ENCODE data around the gene SPATA31C1. TPM values are rescaled to one million over a fixed set of nuclear protein-coding genes. Genes with fewer than 3 reads are reported as not detected.

Gene SPATA31C1
- total RNA-seq, 4 donors from 2014 or later: not detected

DNA sequence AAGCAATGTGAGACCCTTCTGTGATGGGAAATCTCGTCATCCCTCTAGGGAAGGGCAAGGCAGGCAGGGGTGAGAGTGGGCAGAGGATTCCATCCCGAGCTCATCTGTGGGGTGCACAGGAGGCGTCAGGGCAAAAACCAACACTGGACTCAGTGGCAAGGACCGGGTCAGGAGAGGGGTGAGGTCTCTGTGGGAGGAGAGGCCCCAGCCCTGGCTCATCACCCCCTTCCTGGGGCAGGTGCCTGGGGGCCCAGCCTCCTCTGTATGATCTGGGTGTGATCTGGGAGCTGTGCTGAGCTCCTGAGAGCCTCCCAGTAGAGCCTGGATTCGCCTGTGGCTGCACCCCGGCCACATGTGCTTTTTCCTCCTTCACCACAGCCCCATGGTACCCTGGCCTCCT is 34.5 kb upstream of the SPATA31C1 start:
- TF ChIP-seq POLR2AphosphoS5 (IDR thresholded peaks at IDR 0.05): no peak
- TF ChIP-seq POLR2A (IDR thresholded peaks at IDR 0.05; ENCODE audit: low read depth): no peak
- TF ChIP-seq EP300 (IDR thresholded peaks at IDR 0.05): no peak
- TF ChIP-seq, protein P1, sequence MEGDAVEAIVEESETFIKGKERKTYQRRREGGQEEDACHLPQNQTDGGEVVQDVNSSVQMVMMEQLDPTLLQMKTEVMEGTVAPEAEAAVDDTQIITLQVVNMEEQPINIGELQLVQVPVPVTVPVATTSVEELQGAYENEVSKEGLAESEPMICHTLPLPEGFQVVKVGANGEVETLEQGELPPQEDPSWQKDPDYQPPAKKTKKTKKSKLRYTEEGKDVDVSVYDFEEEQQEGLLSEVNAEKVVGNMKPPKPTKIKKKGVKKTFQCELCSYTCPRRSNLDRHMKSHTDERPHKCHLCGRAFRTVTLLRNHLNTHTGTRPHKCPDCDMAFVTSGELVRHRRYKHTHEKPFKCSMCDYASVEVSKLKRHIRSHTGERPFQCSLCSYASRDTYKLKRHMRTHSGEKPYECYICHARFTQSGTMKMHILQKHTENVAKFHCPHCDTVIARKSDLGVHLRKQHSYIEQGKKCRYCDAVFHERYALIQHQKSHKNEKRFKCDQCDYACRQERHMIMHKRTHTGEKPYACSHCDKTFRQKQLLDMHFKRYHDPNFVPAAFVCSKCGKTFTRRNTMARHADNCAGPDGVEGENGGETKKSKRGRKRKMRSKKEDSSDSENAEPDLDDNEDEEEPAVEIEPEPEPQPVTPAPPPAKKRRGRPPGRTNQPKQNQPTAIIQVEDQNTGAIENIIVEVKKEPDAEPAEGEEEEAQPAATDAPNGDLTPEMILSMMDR (IDR thresholded peaks at IDR 0.05): no peak
- DNase-seq (ENCODE audit: extremely low spot score): no peak
- Histone ChIP-seq H3K9me3 (no peaks in the 10 kb centered on the region), H3K4me3 (no peak overlapping the region), H3K27ac (replicated peaks in 1 of 4) (no peak overlapping the region), H3K36me3 (no peaks in the 10 kb centered on the region), H3K27me3 (peaks cover 0 to 6% (median 0%) of the 10 kb centered on the region in 4 donors), H3K4me1 (peaks cover 0 to 10% (median 0%) of the 10 kb centered on the region in 4 donors)
- intact Hi-C loops (cut with DNase I): no loop called here
- WGBS: 95% methylated on average over 4 of the region's 6 CpGs

DNA sequence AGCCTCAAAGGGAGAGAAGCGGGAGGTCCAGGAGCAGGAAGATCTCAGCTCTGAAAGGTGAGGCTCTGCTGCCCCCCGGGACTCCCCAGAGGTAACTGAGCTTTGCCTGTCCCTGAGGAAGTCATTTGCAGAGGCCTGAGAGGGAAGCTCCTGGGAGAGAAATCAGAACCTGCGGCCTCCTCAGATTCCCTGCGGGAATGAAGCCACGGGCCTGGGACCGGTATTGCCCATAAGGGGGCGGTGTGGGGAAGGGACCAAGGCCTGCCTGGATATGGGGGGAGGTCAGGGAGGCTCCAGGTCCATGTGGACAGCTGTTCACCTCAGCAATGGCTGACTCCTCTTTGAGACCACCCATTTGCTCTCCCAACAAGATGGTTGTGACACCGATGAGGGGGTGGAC is 33.8 kb upstream of the SPATA31C1 start:
- no peaks in the 10 kb centered on the region for H3K36me3 ChIP-seq
- H3K4me3 ChIP-seq: no peak overlapping the region
- intact Hi-C loops (cut with DNase I): no loop called here
- H3K27me3 ChIP-seq: peaks cover 0 to 6% (median 0%) of the 10 kb centered on the region in 4 donors
- DNase-seq (ENCODE audit: extremely low spot score): peak; percentile 88
- no peak overlapping the region for H3K27ac ChIP-seq (replicated peaks in 1 of 4)
- peaks cover 0 to 6% (median 0%) of the 10 kb centered on the region in 4 donors for H3K4me1 ChIP-seq
- H3K9me3 ChIP-seq: no peaks in the 10 kb centered on the region
- WGBS: 84% methylated on average over 8 of the region's 8 CpGs
- TF ChIP-seq EP300 (IDR thresholded peaks at IDR 0.05): no peak
- TF ChIP-seq, protein P1 (IDR thresholded peaks at IDR 0.05): no peak
- no peak for TF ChIP-seq POLR2AphosphoS5 (IDR thresholded peaks at IDR 0.05)
- TF ChIP-seq POLR2A (IDR thresholded peaks at IDR 0.05; ENCODE audit: low read depth): no peak

DNA sequence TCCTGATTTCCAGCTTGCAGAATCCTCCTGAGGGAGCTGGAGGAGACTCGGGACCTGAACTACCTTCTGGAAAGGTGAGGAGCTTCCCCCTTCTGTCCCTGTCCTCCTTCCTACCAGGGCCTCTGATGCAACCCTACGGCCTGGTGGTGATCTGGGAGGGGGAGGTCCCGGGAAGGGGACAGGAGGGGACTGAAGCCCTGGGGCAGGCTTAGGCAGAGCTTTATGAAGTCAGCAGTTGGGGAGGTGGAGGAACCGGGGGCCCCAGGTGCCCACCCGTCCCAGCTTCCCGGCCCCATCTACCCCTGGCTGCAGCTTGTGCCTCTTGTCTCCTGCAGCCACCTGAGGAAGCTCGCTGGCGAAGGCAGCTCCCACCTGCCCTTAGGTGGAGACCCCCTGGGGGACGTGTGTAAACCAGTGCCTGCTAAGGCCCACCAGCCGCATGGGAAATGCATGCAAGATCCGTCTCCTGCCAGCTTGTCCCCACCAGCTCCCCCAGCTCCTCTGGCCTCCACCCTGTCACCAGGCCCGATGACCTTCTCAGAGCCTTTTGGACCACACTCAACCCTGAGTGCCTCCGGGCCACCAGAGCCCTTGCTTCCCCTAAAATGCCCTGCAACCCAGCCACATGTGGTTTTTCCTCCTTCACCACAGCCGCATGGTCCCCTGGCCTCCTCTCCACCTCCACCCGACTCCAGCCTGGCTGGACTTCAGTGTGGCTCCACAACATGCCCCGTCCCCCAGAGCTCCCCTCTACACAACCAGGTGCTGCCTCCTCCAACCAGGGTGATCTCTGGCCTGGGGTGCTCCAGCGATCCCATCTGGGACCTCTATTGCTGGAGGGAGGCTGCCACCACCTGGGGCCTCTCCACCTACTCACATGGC is 32.9 kb upstream of the SPATA31C1 start:
- no peak for TF ChIP-seq EP300 (IDR thresholded peaks at IDR 0.05)
- TF ChIP-seq, protein P1 (IDR thresholded peaks at IDR 0.05): no peak
- TF ChIP-seq POLR2AphosphoS5 (IDR thresholded peaks at IDR 0.05): no peak
- 88% methylated on average over 7 of the region's 17 CpGs for WGBS
- Histone ChIP-seq H3K9me3 (no peaks in the 10 kb centered on the region), H3K4me1 (no peaks in the 10 kb centered on the region), H3K27ac (replicated peaks in 1 of 4) (no peak overlapping the region), H3K36me3 (no peaks in the 10 kb centered on the region), H3K27me3 (peaks cover 0 to 6% (median 0%) of the 10 kb centered on the region in 4 donors), H3K4me3 (no peak overlapping the region)
- DNase-seq (ENCODE audit: extremely low spot score): no peak
- intact Hi-C loops (cut with DNase I): no loop called here

DNA sequence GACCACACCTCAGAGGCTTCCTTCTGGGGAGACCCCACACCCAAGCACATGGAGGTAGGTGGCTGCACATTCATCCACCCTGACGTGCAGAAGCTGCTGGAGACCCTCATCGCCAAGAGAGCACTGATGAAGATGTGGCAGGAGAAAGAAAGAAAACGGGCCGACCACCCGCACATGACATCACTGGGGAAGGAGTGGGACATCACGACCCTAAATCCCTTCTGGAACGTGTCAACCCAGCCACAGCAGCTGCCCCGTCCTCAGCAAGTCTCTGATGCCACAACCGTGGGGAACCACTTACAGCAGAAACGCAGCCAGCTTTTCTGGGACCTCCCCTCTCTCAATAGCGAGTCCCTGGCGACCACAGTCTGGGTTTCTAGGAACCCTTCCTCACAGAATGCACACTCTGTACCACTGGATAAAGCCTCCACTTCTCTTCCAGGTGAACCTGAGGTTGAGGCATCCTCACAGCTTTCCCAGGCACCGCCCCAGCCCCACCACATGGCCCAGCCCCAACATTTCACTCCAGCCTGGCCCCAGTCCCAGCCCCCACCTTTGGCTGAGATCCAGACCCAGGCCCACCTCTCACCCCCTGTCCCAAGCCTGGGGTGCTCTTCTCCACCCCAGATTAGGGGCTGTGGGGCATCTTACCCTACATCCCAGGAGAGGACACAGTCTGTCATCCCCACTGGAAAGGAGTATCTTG is 32.1 kb upstream of the SPATA31C1 start:
- intact Hi-C loops (cut with DNase I): no loop called here
- WGBS: 89% methylated on average over 5 of the region's 13 CpGs
- Histone ChIP-seq H3K9me3 (no peaks in the 10 kb centered on the region), H3K4me3 (no peak overlapping the region), H3K27ac (replicated peaks in 1 of 4) (no peak overlapping the region), H3K27me3 (peaks cover 0 to 6% (median 0%) of the 10 kb centered on the region in 4 donors), H3K4me1 (no peaks in the 10 kb centered on the region), H3K36me3 (no peaks in the 10 kb centered on the region)
- DNase-seq (ENCODE audit: extremely low spot score): peak; percentile 84
- TF ChIP-seq EP300 (IDR thresholded peaks at IDR 0.05) (no peak), POLR2A (IDR thresholded peaks at IDR 0.05; ENCODE audit: low read depth) (no peak), POLR2AphosphoS5 (IDR thresholded peaks at IDR 0.05) (no peak)
- TF ChIP-seq, protein P1 (IDR thresholded peaks at IDR 0.05): no peak

All from esophagus muscularis mucosa (tissue), 4 donors.